NCI-H1105 (cell line): ENCODE results near the gene IL1R1.

Experiments
- DNase-seq: peaks from one replicate; lab custom pipeline; 2025; lab: John Stamatoyannopoulos, UW

Gene IL1R1

GRCh38 chr2:102138331-102138730 is 4.2 kb upstream of the IL1R1 start:
- DNase-seq: no peak

GRCh38 chr2:102139851-102140250 is 2.7 kb upstream of the IL1R1 start:
- no peak for DNase-seq

GRCh38 chr2:102140377-102140776 is 2.2 kb upstream of the IL1R1 start:
- DNase-seq: no peak

- DNase-seq: no peak
These were observed 1.3 kb upstream of the IL1R1 start for GRCh38 chr2:102141011-102141943.

- DNase-seq: no peak
These were observed 393 bp downstream of the IL1R1 start for GRCh38 chr2:102142829-102143449.

- DNase-seq: no peak
These were observed 972 bp downstream of the IL1R1 start for GRCh38 chr2:102143450-102143985.

- DNase-seq: no peak
These were observed 1.6 kb downstream of the IL1R1 start for GRCh38 chr2:102144128-102144527.

- DNase-seq: no peak
These were observed 2.6 kb downstream of the IL1R1 start for GRCh38 chr2:102145107-102145506.

GRCh38 chr2:102145934-102146333 is 3.4 kb downstream of the IL1R1 start:
- no peak for DNase-seq

GRCh38 chr2:102147935-102148334 is 5.4 kb downstream of the IL1R1 start:
- no peak for DNase-seq

GRCh38 chr2:102149243-102149642 is 6.7 kb downstream of the IL1R1 start:
- no peak for DNase-seq

- no peak for DNase-seq
These were observed 7.3 kb downstream of the IL1R1 start for GRCh38 chr2:102149644-102150455.

- no peak for DNase-seq
These were observed 11.8 kb downstream of the IL1R1 start for GRCh38 chr2:102154364-102154763.

- DNase-seq: no peak
These were observed 12.6 kb downstream of the IL1R1 start for GRCh38 chr2:102154946-102155702.

- no peak for DNase-seq
These were observed 13.4 kb downstream of the IL1R1 start for GRCh38 chr2:102155703-102156515.

- DNase-seq: no peak
These were observed 15.6 kb downstream of the IL1R1 start for GRCh38 chr2:102158011-102158755.

GRCh38 chr2:102159295-102159694 is 16.7 kb downstream of the IL1R1 start:
- no peak for DNase-seq

GRCh38 chr2:102166189-102166845 is 23.8 kb downstream of the IL1R1 start:
- DNase-seq: no peak

GRCh38 chr2:102168026-102168771 is 25.7 kb downstream of the IL1R1 start:
- no peak for DNase-seq
